ENCODE measurements around the gene SULT4A1.

The SULT4A1 gene

GRCh38 chr22:43889860-43890253 lies 27.5 kb upstream of the SULT4A1 start:
- peak; percentile 56; the same call in 2 of the 3 replicates for ATAC-seq
- TF ChIP-seq ARNTL (CRISPR knock-in tag; IDR thresholded peaks at IDR 0.05; ENCODE audit: borderline replicate concordance, low read depth) (no peak), ZFP30 (CRISPR knock-in tag; IDR thresholded peaks at IDR 0.05) (no peak), GLIS3 (CRISPR knock-in tag; IDR thresholded peaks at IDR 0.05) (no peak), ZC3H10 (CRISPR knock-in tag; IDR thresholded peaks at IDR 0.05) (no peak)

GRCh38 chr22:43889201-43889859 lies 27.0 kb upstream of the SULT4A1 start:
- TF ChIP-seq TOX (CRISPR knock-in tag; IDR thresholded peaks at IDR 0.05; ENCODE audit: borderline replicate concordance): no peak
- TF ChIP-seq ZNF8 (CRISPR knock-in tag; IDR thresholded peaks at IDR 0.05): no peak
- TF ChIP-seq PPARA (CRISPR knock-in tag; IDR thresholded peaks at IDR 0.05; ENCODE audit: borderline replicate concordance): no peak
- TF ChIP-seq SNAI2 (CRISPR knock-in tag; IDR thresholded peaks at IDR 0.05): no peak
- TF ChIP-seq ESRRG (CRISPR knock-in tag; IDR thresholded peaks at IDR 0.05): no peak
- TF ChIP-seq GLIS3 (CRISPR knock-in tag; IDR thresholded peaks at IDR 0.05): no peak
- no peak for TF ChIP-seq PATZ1 (CRISPR knock-in tag; IDR thresholded peaks at IDR 0.05; ENCODE audit: borderline replicate concordance)
- TF ChIP-seq CSDC2 (CRISPR knock-in tag; IDR thresholded peaks at IDR 0.05): no peak
- no peak for TF ChIP-seq CREB5 (CRISPR knock-in tag; IDR thresholded peaks at IDR 0.05; ENCODE audit: low read depth)
- no peak for TF ChIP-seq ZFP3 (CRISPR knock-in tag; IDR thresholded peaks at IDR 0.05)
- TF ChIP-seq ZNF70 (CRISPR knock-in tag; IDR thresholded peaks at IDR 0.05): no peak
- TF ChIP-seq ISL1 (CRISPR knock-in tag; IDR thresholded peaks at IDR 0.05): no peak
- no peak for TF ChIP-seq ZNF565 (CRISPR knock-in tag; conservative IDR thresholded peaks at IDR 0.05; ENCODE audit: low read depth)
- TF ChIP-seq ZC3H10 (CRISPR knock-in tag; IDR thresholded peaks at IDR 0.05): no peak
- no peak for TF ChIP-seq CSRNP3 (CRISPR knock-in tag; IDR thresholded peaks at IDR 0.05)
- no peak for TF ChIP-seq RARB (CRISPR knock-in tag; IDR thresholded peaks at IDR 0.05)
- TF ChIP-seq TSHZ2 (CRISPR knock-in tag; IDR thresholded peaks at IDR 0.05): no peak
- no peak for TF ChIP-seq POU6F1 (CRISPR knock-in tag; IDR thresholded peaks at IDR 0.05; ENCODE audit: borderline replicate concordance, low read depth)
- no peak for ATAC-seq

GRCh38 chr22:43888740-43889139 lies 26.4 kb upstream of the SULT4A1 start:
- no peak for ATAC-seq

More at GRCh38 chr22:43888740-43889139, 26.4 kb upstream of the SULT4A1 start:
- TF ChIP-seq CSDC2 (CRISPR knock-in tag; IDR thresholded peaks at IDR 0.05) (no peak), ZNF8 (CRISPR knock-in tag; IDR thresholded peaks at IDR 0.05) (no peak), ZFP3 (CRISPR knock-in tag; IDR thresholded peaks at IDR 0.05) (no peak), SNAI2 (CRISPR knock-in tag; IDR thresholded peaks at IDR 0.05) (no peak), ZNF565 (CRISPR knock-in tag; conservative IDR thresholded peaks at IDR 0.05; ENCODE audit: low read depth) (no peak), TCF4 (CRISPR knock-in tag; IDR thresholded peaks at IDR 0.05; ENCODE audit: borderline replicate concordance) (no peak), POU6F1 (CRISPR knock-in tag; IDR thresholded peaks at IDR 0.05; ENCODE audit: borderline replicate concordance, low read depth) (no peak), TSHZ2 (CRISPR knock-in tag; IDR thresholded peaks at IDR 0.05) (no peak), ARNTL (CRISPR knock-in tag; IDR thresholded peaks at IDR 0.05; ENCODE audit: borderline replicate concordance, low read depth) (no peak), BACH2 (CRISPR knock-in tag; IDR thresholded peaks at IDR 0.05; ENCODE audit: borderline replicate concordance) (no peak), PPARA (CRISPR knock-in tag; IDR thresholded peaks at IDR 0.05; ENCODE audit: borderline replicate concordance) (no peak), ZC3H10 (CRISPR knock-in tag; IDR thresholded peaks at IDR 0.05) (no peak), RARB (CRISPR knock-in tag; IDR thresholded peaks at IDR 0.05) (no peak), ISL1 (CRISPR knock-in tag; IDR thresholded peaks at IDR 0.05) (no peak), ESRRG (CRISPR knock-in tag; IDR thresholded peaks at IDR 0.05) (no peak), ZNF70 (CRISPR knock-in tag; IDR thresholded peaks at IDR 0.05) (no peak)
